Stimulated activated CD4-positive, alpha-beta T cell treated with anti-CD3 and anti-CD28 coated beads, Interleukin-15, amount 100 ng/mL, for 48 hours (primary cell): Measurements from ENCODE around the gene GMCL1.
"Not testable (repeated sequence)": the region's sequence is repeated elsewhere in the genome, so short reads cannot be mapped to it uniquely, and the experiment has no call there.

Experiments used
- DNase-seq, 2 donors: peaks; one replicate each; pipeline ENCODE4 v3.0.0-alpha.2; 2020; ENCODE audit warnings: low read depth in 2 of 2

The GMCL1 gene

DNA sequence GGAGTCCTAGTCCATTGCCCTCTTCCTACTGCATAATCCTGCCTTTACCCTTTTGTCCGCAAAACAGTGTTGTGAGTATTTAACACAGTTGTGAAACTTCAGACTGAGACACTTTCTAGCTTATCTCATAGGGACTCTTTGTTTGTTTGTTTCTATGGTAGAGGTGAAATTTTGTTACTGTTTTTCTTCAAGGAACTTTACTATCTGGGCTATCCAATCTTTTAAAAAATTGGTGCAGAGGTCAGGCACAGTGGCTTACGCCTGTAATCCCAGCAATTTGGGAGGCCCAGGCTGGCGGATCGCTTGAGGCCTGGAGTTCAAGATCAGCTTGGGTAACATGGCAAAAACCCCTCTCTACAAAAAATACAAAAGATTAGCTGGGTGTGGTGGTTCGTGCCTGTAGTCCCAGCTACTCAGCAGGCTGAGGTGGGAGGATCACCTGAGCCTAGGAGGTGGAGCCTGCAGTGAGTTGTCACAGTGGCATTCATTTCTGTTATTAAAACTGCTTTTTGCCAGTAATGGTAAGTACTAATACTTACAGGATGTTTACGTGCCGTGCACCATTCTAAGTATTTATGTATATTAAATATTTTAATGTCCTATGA, 18.8 kb downstream of the GMCL1 start:
- DNase-seq: no peak

DNA sequence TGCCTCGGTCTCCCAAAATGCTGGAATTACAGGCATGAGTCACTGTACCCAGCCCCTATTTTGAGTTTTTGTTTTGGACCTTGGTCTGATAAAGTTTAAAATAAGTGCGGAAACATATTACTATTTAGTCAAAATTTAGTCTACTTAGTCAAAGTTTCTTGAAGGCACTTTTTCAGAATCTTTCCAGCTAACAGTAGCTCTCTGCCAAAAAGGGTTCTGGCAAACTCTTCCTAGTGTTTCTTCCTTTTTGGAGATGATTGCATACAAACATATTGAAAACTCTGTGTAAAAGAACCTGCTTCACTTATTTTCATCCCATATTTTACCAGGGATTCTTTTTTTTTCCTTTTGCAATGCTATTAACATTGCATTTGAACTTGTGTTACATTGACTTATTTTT, 28.8 kb downstream of the GMCL1 start:
- no peak for DNase-seq

GRCh38 chr2:69863298-69863697, 33.8 kb downstream of the GMCL1 start:
- DNase-seq: no peak

- no peak for DNase-seq
These were observed 59.0 kb downstream of the GMCL1 start for GRCh38 chr2:69888451-69888850.

GRCh38 chr2:69889302-69889701, 59.8 kb downstream of the GMCL1 start:
- DNase-seq: no peak

- no peak for DNase-seq
These were observed 61.4 kb downstream of the GMCL1 start for GRCh38 chr2:69890881-69891280.

GRCh38 chr2:69892838-69893424, 63.5 kb downstream of the GMCL1 start:
- DNase-seq: not testable (repeated sequence)

DNA sequence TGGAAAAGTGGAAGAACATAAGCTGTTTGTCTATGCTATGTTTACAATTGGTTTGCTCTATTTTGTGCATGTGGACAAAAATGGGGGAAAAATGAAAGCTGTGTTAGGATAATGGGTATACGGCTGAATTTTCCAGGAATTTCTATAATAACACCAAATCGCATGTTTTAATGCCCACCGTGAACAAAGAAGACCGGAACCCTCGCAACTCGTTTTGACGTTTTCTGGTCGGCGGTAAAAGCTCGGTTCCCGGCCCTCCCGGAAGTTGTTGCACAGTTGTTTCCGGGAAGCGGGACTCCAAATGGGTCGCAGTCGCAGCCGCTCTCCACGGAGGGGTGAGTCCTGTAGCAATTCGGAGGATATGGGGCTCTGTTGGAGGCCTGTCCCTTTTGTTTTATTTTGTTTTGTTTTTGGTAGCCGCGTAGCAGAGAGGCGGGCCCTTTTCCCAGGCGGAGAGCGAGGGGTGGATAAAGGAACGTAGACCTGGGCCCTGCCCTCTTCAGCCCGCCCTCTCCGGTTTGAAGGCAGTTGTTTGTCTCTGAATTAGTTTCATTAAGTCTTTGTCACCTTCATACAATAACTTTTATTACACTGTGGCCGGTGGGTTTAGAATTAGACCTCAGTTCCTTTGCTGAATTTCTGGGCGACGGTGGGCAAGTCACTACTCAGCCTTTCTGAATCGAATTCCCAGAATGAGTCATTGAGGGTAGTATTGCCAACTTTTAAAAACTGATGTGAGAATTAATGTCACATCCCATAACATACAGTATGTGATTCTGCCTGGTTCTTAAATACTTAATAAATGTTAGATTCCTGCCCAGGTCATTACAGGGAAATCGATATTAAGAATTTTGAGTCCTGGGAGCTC, 64.5 kb downstream of the GMCL1 start, which contains the start of gene SNRNP27:
TSS of gene SNRNP27 (plus strand) at position 273 of the 868 bp plus-strand sequence. CDS start at position 302, 29 bp downstream.
- peak; percentile 70 to 74 for DNase-seq

DNA sequence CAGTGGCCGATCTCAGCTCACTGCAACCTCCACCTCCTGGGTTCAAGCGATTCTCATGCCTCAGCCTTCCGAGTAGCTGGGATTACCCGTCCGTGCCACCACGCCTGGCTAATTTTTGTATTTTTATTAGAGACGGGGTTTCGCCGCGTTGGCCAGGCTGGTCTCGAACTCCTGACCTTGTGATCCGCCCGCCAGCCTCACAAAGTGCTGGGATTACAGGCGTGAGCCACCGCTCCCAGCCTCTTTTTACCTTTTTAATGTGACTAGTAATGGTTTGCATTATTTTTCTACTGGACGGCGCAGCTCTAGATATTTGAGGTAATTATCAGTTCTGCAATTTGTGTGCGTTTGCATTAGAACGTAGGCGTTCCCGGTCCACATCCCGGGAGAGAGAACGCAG, 65.3 kb downstream of the GMCL1 start:
- DNase-seq: not testable (repeated sequence)

- DNase-seq: no peak
These were observed 72.9 kb downstream of the GMCL1 start for GRCh38 chr2:69902213-69902922.

GRCh38 chr2:69907216-69907615, 77.8 kb downstream of the GMCL1 start:
- no peak for DNase-seq

DNA sequence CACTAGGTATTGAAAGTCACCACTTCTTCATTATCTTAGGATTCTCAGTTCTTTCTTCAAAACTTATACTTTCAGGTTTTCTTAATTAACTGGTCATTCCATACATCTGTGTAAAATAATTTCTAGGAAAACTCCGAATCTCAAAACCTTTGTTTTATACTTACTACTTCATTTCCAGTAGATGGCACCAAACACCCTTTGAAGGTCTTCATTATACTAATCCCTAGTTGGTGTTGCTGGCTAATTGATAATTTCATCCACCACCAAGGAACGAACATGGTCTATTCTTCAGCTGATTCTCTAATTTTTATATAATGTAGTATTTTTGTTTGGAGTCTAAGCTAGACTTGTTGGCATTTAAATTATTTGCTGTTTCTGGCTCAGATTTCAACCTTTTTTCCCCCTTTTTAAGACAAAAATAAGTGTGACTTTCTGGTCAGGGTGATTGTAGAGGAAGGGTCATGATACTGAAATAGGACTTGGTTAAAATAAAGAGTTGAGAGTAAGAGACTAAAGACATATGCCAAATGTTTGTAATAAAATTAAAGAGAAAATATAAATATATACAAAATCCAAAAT, 82.6 kb downstream of the GMCL1 start:
- DNase-seq: no peak

- DNase-seq: peak; percentile 100
These were observed 84.9 kb downstream of the GMCL1 start for GRCh38 chr2:69914164-69914949.

DNA sequence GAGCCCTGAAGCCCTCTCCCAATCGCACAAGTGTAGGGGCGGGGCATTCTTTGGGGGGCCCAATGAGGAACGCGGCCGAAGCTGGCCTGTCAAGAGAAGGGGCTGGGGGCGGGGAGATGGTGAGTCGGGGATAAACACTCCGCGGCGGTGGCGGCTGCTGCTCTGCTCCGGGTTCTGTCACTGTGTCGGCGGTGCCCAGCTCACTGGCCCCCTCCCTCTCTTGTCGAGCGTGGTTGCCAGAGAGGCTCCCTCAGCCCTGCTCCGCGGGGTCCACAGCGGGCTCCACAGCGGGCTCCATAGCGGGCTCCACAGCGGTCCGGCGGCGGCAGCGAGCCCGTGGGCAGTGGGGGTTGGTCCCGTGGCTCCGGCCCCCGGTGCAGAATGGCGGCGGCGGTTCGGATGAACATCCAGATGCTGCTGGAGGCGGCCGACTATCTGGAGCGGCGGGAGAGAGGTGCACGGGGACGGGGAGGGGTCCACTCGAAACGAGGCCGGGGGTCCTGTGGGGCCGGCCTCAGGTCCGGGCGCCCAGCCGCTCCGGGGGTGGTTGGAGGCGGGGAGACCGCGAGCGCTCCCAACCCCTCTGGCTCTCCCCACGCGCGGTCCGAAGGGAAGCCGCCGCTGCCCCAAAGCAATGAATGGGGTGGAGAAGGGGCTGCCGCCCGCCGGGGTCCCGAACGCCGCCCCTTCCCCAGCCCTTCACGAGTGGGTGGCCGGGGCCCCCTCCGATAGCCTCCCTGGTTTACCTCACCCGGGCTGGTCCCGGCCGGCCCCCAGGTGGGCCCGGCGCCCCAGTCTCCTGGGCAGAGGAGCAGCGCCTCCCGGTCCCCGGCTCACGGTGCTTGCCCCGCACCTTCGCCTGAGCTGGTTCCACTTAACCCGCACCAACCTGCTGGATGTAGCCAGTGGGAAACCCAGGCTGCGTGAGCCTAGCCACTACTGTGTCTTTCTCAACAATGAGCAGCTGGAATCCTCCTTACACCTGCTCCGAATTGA, 85.8 kb downstream of the GMCL1 start, which contains the start of gene MXD1:
TSS of gene MXD1 (plus strand) at position 160 of the 996 bp plus-strand sequence. CDS start at position 382, 222 bp downstream.
- DNase-seq: no peak

GRCh38 chr2:69916106-69916505, 86.6 kb downstream of the GMCL1 start:
- DNase-seq: no peak

- DNase-seq: no peak
These were observed 88.4 kb downstream of the GMCL1 start for GRCh38 chr2:69917852-69918251.

- no peak for DNase-seq
These were observed 88.9 kb downstream of the GMCL1 start for GRCh38 chr2:69918401-69918800.

DNA sequence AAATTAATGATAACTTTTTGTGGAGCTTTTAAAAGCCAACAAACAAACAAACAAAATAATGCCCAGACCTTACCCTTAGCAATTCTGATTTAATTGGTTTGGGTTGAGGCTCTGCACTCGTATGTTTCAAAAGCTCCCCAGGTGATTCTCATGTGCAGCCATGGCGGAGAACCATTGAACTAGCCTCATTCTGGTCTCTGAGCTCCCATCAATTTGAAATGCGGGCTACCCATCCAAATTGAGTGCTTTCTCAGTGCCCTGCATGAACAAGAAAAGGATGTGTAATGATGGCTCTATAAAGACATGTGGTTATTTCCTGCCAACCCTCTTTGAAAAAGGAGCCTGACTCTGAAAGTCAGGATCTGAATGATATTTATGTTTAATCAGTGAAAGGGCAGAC, 93.7 kb downstream of the GMCL1 start:
- DNase-seq: no peak

- no peak for DNase-seq
These were observed 97.5 kb downstream of the GMCL1 start for GRCh38 chr2:69926849-69927515.
